Measurements from ENCODE around the gene TBC1D10B. TPM values are rescaled to one million over a fixed set of nuclear protein-coding genes. Genes with fewer than 3 reads are reported as not detected.

TBC1D10B gene
- total RNA-seq, 2 donors from 2014 or later: 46.2 to 46.4 TPM

GRCh38 chr16:30359871-30360170 lies 10.5 kb downstream of the TBC1D10B start:
- ATAC-seq: no peak
- intact Hi-C loops (cut with DNase I, micrococcal nuclease): no loop called here

DNA sequence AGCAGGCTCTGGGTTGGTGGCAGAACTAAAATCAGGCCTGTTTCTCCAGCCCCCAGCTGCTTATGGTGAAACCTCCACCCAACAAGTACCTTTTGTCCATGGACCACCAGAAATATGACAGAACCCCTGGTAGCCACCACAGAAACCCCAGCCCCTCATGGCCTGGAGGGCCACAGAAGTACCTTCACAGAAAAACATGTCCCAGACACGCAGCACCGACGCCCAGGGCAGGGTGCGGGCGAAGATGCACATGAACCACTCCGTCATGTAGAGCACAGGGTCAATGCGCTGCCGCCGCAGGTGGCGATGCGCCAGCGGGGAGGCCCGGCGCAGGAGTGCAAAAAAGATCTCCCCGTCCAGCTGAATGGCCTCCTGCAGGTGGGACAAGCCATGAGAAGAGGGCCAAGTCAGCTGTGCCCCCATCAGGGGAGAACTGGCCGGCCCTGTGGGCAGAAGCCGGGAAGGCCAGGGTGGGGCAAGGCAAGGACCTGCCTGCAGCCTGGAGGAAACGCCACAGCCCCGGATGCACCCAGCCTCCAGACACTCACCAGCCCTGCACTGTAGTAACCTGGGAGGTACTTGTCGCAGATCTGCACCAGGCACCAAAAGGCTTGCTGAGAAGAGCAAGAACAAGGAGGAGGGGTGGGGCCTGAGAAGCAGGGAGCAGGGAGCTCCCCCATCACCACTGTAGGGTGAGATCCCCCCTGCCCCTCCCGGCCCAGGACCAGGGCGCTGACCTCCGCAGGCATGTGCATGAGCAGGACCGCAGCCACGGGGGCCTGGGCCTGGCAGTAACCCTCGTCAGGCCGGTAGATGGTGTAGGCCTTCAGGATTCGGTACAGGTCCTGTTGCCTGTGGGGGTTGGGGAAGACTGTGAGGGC lies 11.1 kb downstream of the TBC1D10B start:
- no peak for DNase-seq
- no peak for ATAC-seq
- intact Hi-C loops (cut with DNase I, micrococcal nuclease): no loop called here

More at GRCh38 chr16:30359871-30360170, 10.5 kb downstream of the TBC1D10B start:
- no peak for DNase-seq

- intact Hi-C loops (cut with DNase I, micrococcal nuclease): no loop called here
- DNase-seq: no peak
- ATAC-seq: no peak
Observed at GRCh38 chr16:30358577-30358936, 11.7 kb downstream of the TBC1D10B start.

GRCh38 chr16:30357715-30358576 lies 12.3 kb downstream of the TBC1D10B start:
- ATAC-seq (no peak), DNase-seq (no peak)
- intact Hi-C loops (cut with DNase I, micrococcal nuclease): no loop called here

- intact Hi-C loops (cut with DNase I, micrococcal nuclease): no loop called here
- no peak for DNase-seq
- no peak for ATAC-seq
Observed at GRCh38 chr16:30357085-30357714, 13.1 kb downstream of the TBC1D10B start.

- intact Hi-C loops (cut with DNase I, micrococcal nuclease): no loop called here
- peak; percentile 6 for ATAC-seq
- DNase-seq: peak in 1 of 2 donors; percentile 50
Observed at GRCh38 chr16:30356401-30357084, 13.8 kb downstream of the TBC1D10B start.

GRCh38 chr16:30355954-30356308 lies 14.4 kb downstream of the TBC1D10B start:
- ATAC-seq: no peak
- intact Hi-C loops (cut with DNase I, micrococcal nuclease): no loop called here

DNA sequence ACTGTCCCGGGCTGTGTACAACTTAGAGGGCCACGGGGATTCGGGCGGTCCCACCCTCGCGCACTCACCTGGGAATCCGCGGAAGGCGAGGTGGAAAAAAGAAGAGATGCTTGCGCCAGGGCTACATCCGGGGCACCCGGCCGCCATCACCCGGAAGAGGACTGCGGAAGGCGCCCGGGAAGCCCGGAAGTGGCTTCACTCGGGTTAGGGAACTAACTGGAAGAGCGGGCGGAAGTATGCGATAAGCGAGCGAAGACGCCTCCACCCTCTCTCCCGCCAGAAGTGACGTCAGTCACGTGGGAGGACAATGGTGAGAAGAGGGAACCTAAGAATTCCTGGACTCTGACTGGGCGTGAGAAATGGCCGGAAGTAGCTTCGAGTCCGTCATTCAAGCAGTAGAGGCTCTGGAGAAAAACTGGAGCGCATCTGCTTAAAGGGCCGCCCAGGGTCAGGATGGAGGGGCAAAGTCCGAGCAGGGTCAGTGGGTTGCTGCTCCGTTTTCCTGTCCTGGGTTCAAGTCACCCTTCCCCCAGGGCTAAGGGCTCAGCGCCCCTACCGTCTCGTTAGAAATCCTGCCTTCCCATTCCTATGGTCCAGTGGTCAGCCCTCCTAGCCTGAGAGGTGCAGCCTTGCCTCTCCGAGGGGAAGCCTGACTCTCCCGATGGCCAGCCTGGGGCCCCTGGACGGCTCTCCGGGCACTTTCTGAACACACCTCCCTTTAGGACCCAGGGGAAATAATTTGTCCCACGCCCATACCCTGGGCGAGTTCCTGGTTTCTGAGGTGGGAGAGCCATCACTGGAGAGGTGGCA lies 14.9 kb downstream of the TBC1D10B start, which contains the start of gene CD2BP2:
CD2BP2 (minus strand) TSS at position 165 of the 810 bp plus-strand sequence. CDS start 627 bp downstream, outside the sequence.
- peak; percentile 88 for ATAC-seq

More at GRCh38 chr16:30355954-30356308, 14.4 kb downstream of the TBC1D10B start:
- no peak for DNase-seq

DNA sequence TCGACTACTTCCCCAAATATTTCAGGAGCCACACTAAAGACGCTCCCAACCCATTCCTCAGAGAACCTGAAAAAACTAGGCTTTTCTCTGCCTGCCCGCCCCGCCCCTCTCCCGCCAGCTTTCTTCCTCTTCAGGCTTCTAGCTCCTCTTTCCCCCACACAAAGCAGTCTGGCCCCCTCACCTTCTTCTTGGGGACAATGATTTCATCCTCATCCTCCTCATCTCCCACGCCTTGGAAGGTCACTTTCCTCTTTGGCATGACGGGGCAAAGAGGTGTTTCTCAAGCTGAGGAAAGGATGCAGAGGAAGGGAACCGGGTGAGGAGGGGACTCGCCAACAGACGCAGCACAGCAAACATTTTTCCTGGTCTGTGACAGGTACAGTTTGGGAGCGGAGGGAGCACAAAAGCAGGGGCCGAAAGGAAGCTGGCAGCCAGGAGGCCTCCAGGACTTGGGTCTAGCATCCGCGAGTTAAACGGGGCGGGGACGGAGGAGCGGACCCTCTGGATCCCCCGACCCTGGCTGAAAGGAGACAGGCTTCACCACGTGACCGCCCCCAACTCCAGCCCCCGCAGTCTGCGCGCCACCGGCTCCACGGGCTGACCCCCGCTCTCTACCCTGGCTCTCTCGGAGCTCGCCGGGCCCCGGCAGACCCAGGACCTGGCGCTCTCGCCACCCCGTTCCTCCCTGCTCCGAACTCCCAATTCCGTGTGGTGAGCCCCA lies 15.7 kb downstream of the TBC1D10B start:
- peak in 1 of 2 donors; percentile 46 for DNase-seq
- intact Hi-C loops (cut with DNase I, micrococcal nuclease): no loop called here
- peak; percentile 32 for ATAC-seq

More for the DNA sequence above, 14.9 kb downstream of the TBC1D10B start, which contains the start of gene CD2BP2:
- intact Hi-C loops (cut with DNase I, micrococcal nuclease): no loop called here
- peak; percentile 95 to 98 for DNase-seq

DNA sequence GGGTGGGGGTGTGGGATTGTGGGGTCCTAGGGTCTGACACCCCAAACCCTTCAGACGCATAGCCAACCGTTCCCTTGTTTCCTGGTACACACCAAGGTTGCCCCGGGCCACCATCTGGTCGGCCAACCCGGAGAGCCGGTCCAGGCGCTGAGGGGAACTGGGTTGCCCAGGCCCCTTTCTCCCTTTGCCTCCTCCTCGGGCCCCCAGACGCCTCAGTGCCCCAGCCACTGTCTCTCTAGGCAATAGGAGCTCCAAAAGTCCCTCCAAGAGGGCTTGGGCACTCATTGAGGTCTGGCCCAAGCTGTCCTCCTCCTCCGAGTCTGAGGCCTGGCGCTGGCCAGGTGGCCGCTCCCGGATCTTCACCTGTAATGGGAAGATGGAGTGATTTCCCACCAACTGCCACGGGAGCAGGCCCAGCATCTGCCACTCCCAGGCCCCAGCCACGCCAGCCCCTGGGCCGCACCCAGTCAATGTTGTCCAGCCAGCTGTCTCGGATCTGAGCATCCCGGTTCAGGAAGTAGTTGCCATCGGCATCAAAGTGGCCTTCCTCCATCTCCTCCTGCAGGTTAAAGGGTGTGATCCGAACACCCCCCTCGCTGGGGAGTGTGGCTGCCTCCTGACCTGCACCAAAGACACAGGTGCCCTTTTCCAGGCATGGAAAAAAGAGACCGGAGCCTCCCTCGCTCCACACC lies 16.7 kb downstream of the TBC1D10B start:
- DNase-seq (no peak), ATAC-seq (no peak)
- intact Hi-C loops (cut with DNase I, micrococcal nuclease): no loop called here

DNA sequence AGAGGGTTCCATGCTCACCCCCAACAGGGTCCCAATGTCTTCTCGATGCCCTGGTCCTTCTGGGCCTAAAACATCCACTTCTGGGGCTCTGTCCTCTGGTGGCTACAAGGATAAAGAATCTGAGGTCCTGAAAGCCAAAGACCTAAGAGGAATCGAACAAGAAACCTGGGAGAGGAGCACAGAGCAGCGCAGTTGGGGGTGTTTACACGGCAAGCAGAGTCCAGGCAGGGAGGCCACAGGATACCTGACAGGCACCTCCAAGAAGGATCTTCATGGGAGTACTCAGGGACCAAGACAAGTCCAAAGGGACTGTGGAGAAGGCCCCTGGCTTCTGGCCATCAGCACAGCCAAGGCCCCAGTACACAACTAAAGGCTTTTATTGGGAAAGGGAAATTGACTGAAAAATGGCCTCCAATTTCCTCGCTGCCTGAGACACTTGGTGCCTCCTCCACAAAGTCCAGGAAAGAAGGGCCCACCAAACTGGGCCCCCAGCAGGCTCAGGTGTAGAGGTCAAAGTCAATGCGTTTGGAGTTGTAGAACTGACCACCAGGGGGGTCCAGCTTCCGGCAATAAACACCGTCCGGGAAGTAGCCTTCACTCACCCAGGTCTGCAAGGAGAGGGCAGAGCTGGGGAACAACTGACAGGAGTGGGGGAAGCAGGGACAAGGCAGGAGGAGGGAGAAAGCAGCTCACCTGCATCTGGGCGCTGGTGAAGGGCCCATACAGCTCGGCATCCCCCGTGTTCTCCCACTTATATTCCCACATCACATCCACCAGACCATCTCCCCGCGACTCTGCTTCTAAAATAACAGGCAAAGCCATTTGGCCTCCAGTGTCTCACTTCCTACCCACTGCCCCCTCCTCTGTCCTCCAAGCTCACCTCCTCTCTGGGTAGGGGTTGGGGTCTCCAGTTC lies 17.5 kb downstream of the TBC1D10B start:
- intact Hi-C loops (cut with DNase I, micrococcal nuclease): no loop called here
- DNase-seq: no peak
- ATAC-seq: no peak

DNA sequence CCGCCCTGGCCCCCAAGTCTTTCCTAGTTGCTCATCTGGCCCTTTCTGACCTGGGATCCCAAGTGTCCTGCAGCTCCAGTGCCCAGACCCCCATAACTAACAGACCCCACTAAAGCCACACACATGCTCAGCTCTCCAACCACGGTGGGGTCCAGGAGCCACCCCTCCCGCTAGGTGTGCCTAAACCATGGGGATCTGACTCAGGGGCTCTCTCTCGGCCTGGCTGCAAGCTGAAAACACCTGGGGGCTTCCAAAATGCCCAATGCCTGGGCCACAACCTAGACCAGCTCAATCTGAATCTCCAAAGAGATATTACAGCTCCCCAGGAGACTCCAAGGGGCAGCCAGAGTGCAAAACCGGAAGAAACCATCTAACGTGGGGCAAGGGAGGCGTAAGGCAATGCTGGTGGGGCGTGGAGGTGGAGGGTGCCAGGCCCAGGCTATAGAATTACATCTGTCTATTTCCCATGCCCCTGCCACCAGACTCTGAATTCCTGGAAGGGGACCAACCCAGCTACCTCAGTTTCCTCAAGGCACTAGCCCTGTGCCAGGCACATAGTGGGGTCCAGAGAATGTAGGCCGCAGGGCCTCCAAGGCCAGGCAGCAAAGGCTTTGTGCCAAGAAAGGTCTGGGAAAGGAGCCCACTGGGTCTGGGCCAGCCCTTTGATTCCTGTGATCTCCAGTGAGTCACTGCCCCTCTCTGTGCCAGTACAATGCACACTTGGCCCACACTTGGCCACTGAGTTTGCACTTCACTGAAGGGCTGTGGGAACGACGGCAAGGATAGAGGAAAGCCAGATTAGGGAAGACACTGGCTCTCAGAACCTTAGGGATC lies 18.5 kb downstream of the TBC1D10B start:
- intact Hi-C loops (cut with DNase I, micrococcal nuclease): no loop called here
- peak in 1 of 2 donors; percentile 67 for DNase-seq
- no peak for ATAC-seq

- ATAC-seq (no peak), DNase-seq (no peak)
- intact Hi-C loops (cut with DNase I, micrococcal nuclease): no loop called here
Observed at GRCh38 chr16:30351001-30351441, 19.3 kb downstream of the TBC1D10B start.

GRCh38 chr16:30350134-30350871 lies 20.0 kb downstream of the TBC1D10B start:
- intact Hi-C loops (cut with DNase I, micrococcal nuclease): no loop called here
- DNase-seq (peak in 1 of 2 donors; percentile 9), ATAC-seq (no peak)
